Gastroesophageal sphincter (tissue), 4 donors: ENCODE data around the gene GRIP1. TPM values are rescaled to one million over a fixed set of nuclear protein-coding genes. Genes with fewer than 3 reads are reported as not detected.

Experiments used
- ATAC-seq: fragments of 150-250 bp; one replicate; pipeline ENCODE4 v1.9.1; 2016; ENCODE audit warnings: mild to moderate bottlenecking, moderate library complexity
- H3K27ac ChIP-seq, 4 donors: fragments of 200-600 bp; sonication (generic) in 3 of 4; 1 replicate in 3 of 4; 2 replicates in 1 of 4; pipeline ENCODE4 v1.5.1; 2016 to 2019
- H3K27me3 ChIP-seq: fragments of 200-600 bp; sonication (generic); one replicate; pipeline ENCODE4 v1.5.1; 2019
- H3K36me3 ChIP-seq, 2 donors: fragments of 200-600 bp; sonication (generic); one replicate each; pipeline ENCODE4 v1.5.1; 2019; ENCODE audit warnings: control low read depth in 1 of 2
- H3K4me1 ChIP-seq, 3 donors: fragments of 200-600 bp; sonication (generic); 1 replicate in 2 of 3; 2 replicates in 1 of 3; pipeline ENCODE4 v1.5.1; 2016 to 2019; ENCODE audit warnings: control low read depth in 2 of 3
- H3K4me3 ChIP-seq, 2 donors: fragments of 200-600 bp; sonication (generic); one replicate each; pipeline ENCODE4 v1.5.1; 2019; ENCODE audit warnings: mild to moderate bottlenecking in 1 of 2, moderate library complexity in 1 of 2
- H3K9me3 ChIP-seq, 3 donors: fragments of 200-600 bp; sonication (generic); one replicate each; pipeline ENCODE4 v1.5.1; 2017 to 2019; ENCODE audit warnings: control low read depth in 2 of 3
- EP300 ChIP-seq: sonication (generic); formaldehyde crosslinking; IDR thresholded peaks from one replicate; pipeline ENCODE4 v1.6.1; 2017; ENCODE audit warnings: antibody characterized with exemption, mild to moderate bottlenecking
- POLR2A ChIP-seq, 2 donors: fragments of 450-650 bp; IDR thresholded peaks; one replicate each; pipeline ENCODE4 v1.6.1; 2017; ENCODE audit warnings: antibody characterized with exemption in 2 of 2, mild to moderate bottlenecking in 2 of 2, moderate library complexity in 1 of 2
- POLR2AphosphoS5 ChIP-seq: sonication (generic); formaldehyde crosslinking; IDR thresholded peaks from one replicate; pipeline ENCODE4 v1.6.1; 2017; ENCODE audit warnings: antibody characterized with exemption
- WGBS, 2 donors: methylation state at CpG; one replicate each; pipeline ENCODE4 v1.1.5; 2018; ENCODE audit warnings: low coverage in 1 of 2; 5-methylcytosine and 5-hydroxymethylcytosine counted together
- total RNA-seq, 4 donors: library from RNA; depleted of rRNA; stranded (reverse); fragments of >200 nt; gene quantifications; one replicate each; pipeline ENCODE4 v1.1.0, GENCODE V29; 2016
- TF ChIP-seq, protein P1 (sequence below), 4 experiments: fragments of 200-600 bp in 2 of 4; fragments of 450-650 bp in 2 of 4; sonication (generic) in 1 of 4; IDR thresholded peaks; one replicate each; pipeline ENCODE4 v1.5.1; 2017 to 2019; ENCODE audit warnings: antibody characterized with exemption in 4 of 4, mild to moderate bottlenecking in 2 of 4, moderate library complexity in 2 of 4

The GRIP1 gene
- total RNA-seq, 4 donors from 2014 or later, result 6.8 to 17.8 (median 11.6) TPM

DNA sequence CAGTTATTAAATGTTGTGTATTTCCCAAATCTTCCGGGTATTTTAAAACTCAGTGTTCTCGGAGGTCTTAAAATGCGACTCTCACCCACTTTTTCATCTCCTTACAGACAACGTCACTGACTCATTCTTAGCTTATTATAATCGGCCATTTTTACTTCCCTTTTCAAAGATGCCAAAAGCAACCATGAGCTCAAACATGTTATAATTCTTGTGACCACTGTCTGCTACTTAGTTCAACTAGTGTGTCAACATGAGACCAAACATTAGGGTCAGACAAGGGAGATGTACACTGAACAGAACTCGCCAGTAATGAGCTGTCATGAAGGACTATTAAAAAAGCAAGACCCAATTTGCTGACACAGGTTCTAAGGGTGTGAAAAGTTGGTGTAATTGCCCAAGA is 4.2 kb upstream of the GRIP1 start:
- Histone ChIP-seq H3K27ac (no peak overlapping the region), H3K9me3 (no peaks in the 10 kb centered on the region), H3K4me1 (peaks cover 0 to 20% (median 4%) of the 10 kb centered on the region in 3 donors), H3K36me3 (no peaks in the 10 kb centered on the region), H3K4me3 (no peak overlapping the region), H3K27me3 (no peaks in the 10 kb centered on the region)
- 84 to 88% methylated on average over 6 of the region's 6 CpGs for WGBS, 2 donors
- ATAC-seq, result no peak
- TF ChIP-seq EP300 (no peak), POLR2AphosphoS5 (no peak)
- TF ChIP-seq, protein P1, sequence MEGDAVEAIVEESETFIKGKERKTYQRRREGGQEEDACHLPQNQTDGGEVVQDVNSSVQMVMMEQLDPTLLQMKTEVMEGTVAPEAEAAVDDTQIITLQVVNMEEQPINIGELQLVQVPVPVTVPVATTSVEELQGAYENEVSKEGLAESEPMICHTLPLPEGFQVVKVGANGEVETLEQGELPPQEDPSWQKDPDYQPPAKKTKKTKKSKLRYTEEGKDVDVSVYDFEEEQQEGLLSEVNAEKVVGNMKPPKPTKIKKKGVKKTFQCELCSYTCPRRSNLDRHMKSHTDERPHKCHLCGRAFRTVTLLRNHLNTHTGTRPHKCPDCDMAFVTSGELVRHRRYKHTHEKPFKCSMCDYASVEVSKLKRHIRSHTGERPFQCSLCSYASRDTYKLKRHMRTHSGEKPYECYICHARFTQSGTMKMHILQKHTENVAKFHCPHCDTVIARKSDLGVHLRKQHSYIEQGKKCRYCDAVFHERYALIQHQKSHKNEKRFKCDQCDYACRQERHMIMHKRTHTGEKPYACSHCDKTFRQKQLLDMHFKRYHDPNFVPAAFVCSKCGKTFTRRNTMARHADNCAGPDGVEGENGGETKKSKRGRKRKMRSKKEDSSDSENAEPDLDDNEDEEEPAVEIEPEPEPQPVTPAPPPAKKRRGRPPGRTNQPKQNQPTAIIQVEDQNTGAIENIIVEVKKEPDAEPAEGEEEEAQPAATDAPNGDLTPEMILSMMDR (IDR thresholded peaks at IDR 0.05), result no peak

DNA sequence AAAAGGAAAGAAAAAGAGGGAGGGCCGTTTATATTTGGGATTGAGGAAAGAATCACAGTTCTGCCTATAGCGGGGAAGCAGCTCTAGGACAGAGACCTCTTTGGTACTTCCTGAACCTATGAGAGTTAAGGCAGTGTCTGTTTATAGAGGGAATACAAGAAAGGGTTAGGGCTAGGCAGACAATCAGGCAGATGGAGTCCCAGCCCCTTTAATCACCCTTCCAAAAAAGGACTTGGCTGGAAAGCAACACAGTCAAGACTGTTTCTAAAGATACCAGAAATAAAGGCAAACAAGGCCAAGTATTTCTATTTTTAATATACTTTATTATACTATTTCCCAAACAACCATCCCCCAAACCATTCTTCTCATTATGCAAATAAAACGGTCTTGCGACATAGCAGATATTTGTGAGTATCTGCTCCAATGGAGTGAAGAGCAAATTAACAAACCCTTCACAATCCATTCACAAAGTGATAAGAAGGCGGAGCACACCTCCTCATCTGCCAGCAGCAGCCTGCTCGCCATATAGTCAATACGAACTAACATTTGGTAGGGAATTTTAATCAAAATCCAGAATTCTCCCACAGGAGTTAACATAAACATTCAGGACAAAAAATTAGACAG is 697 bp upstream of the GRIP1 start:
- Histone ChIP-seq H3K36me3 (no peaks in the 10 kb centered on the region), H3K4me1 (peaks cover 0 to 26% (median 6%) of the 10 kb centered on the region in 3 donors), H3K27ac (no peak overlapping the region), H3K27me3 (no peaks in the 10 kb centered on the region), H3K4me3 (peak overlapping the region in 1 of 2 donors; percentile 18), H3K9me3 (no peaks in the 10 kb centered on the region)
- no peak for TF ChIP-seq POLR2A (IDR thresholded peaks at IDR 0.05)
- no peak for TF ChIP-seq EP300
- TF ChIP-seq, protein P1 (IDR thresholded peaks at IDR 0.05), result no peak
- no peak for TF ChIP-seq POLR2AphosphoS5
- WGBS, 2 donors, result 37 to 54% methylated on average over 5 to 7 of the region's 7 CpGs
- no peak for ATAC-seq

DNA sequence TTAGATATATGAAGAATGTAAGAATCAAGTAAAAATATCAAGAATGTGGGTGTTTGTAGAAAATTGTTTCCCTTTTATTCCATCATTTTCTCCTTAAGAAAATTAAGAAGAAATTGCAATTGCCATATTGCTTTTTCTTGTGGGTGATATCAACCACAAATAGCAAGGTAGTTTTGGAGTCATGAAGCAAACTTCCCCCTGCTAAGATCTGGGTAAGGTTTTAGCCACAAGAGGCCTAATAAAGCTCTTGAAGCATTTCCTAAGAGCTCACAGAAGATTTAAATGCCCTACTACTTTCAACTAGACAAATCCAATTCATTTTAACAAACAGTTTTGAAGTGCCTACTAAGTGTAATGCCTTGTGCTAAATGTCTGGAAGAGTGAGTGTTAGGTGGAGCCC is 2.6 kb downstream of the GRIP1 start:
- no peaks in the 10 kb centered on the region for H3K36me3 ChIP-seq
- ATAC-seq, result no peak
- H3K27me3 ChIP-seq, result no peaks in the 10 kb centered on the region
- peaks cover 0 to 26% (median 6%) of the 10 kb centered on the region in 3 donors for H3K4me1 ChIP-seq
- no peak overlapping the region for H3K4me3 ChIP-seq
- TF ChIP-seq POLR2AphosphoS5 (no peak), EP300 (no peak), POLR2A (IDR thresholded peaks at IDR 0.05) (no peak)
- TF ChIP-seq, protein P1 (IDR thresholded peaks at IDR 0.05), result no peak
- no peaks in the 10 kb centered on the region for H3K9me3 ChIP-seq
- no peak overlapping the region for H3K27ac ChIP-seq

DNA sequence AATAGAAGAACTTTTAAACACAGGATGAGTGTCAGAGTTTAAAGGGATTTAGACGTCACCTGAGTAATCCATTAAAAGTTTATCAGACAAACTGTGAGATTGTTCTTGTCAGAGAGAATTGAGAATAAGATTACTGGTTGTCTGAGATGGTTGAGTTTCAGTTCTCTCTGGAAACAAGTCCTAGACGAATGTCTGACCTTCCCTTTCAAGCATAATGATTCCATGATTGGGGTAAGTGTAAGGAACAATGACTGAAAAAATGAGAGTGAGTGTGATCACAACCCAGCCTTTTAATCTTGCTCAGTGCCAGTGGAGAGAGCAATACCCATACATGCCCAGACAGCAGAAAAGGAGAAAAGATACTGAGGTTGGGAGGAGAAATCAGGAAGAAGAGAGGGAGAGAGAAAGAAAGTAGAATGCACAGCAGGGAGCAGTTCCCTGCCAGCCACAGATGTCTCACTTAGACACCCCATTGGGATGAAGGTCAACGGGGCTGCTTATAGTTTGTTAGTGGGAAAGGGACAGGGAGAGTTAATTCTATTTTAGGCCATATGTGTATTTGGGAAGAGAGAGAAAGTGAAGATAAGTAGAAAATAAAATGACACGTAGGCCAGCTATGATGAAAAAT is 4.3 kb downstream of the GRIP1 start:
- Histone ChIP-seq H3K4me3 (no peak overlapping the region), H3K27ac (no peak overlapping the region), H3K4me1 (peaks cover 0 to 20% (median 3%) of the 10 kb centered on the region in 3 donors), H3K27me3 (no peaks in the 10 kb centered on the region), H3K36me3 (no peaks in the 10 kb centered on the region), H3K9me3 (no peaks in the 10 kb centered on the region)
- WGBS, 2 donors, result 41 to 56% methylated on average over 3 to 4 of the region's 4 CpGs
- no peak for TF ChIP-seq POLR2AphosphoS5
- TF ChIP-seq EP300, result no peak
- no peak for TF ChIP-seq POLR2A (IDR thresholded peaks at IDR 0.05)
- TF ChIP-seq, protein P1 (IDR thresholded peaks at IDR 0.05), result no peak
- no peak for ATAC-seq

DNA sequence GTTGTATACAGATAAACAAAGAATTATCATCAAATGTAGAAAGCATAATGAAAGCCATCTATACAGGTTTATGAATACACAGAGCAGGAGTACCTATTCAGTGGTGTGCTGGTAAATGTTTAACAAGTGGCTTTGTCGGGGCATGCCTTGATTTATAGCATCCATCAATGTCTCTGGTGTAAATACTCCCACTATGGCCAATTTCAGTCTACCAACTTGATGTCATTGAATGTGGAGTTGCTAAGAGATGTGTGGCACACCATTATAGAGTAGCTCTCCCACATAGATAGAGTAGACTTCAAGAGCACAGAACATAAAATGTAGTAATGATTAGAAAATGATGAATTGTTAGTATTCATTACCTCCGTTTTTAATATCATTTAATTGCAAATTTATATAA is 9.3 kb downstream of the GRIP1 start:
- ATAC-seq, result no peak
- Histone ChIP-seq H3K27ac (no peak overlapping the region), H3K9me3 (no peaks in the 10 kb centered on the region), H3K27me3 (no peaks in the 10 kb centered on the region), H3K4me3 (no peak overlapping the region), H3K36me3 (no peaks in the 10 kb centered on the region), H3K4me1 (no peaks in the 10 kb centered on the region)
- no peak for TF ChIP-seq EP300
- TF ChIP-seq, protein P1 (IDR thresholded peaks at IDR 0.05), result no peak
- no peak for TF ChIP-seq POLR2A (IDR thresholded peaks at IDR 0.05)
- no peak for TF ChIP-seq POLR2AphosphoS5
- 84 to 100% methylated on average over 1 to 2 of the region's 2 CpGs for WGBS, 2 donors
